ENCODE measurements around the gene FSD1L.

- TF ChIP-seq CTCF (IDR thresholded peaks at IDR 0.05) (no peak), POLR2A (IDR thresholded peaks at IDR 0.05) (no peak), EP300 (IDR thresholded peaks at IDR 0.05) (no peak), POLR2AphosphoS5 (IDR thresholded peaks at IDR 0.05) (no peak)
Observed at GRCh38 chr9:105511446-105511845, 63.6 kb downstream of the FSD1L start.
